HepG2 (cell line): ENCODE results near the gene TEC. TPM values are rescaled to one million over a fixed set of nuclear protein-coding genes. Genes with fewer than 3 reads are reported as not detected.

Source experiments
- ATAC-seq: fragments of 200-7000 bp; cut with Tn5 transposase; 3 replicates; pipeline ENCODE4 v1.9.1; 2020; ENCODE audit warnings: mild to moderate bottlenecking, moderate library complexity
- BruUV-seq: library from RNA; stranded (reverse); fragments of 400-500 nt; replicated peaks from 2 replicates; lab custom pipeline; 2021; lab: Mats Ljungman, UMichigan
- CTCF ChIA-PET: fragments of 300-600 bp; formaldehyde crosslinking; extraction: SDS; loops from one replicate; lab custom pipeline; 2021; ENCODE audit warnings: low total read pairs, inconsistent platforms, low intra/inter-chr PET ratio; lab: Yijun Ruan, JAX
- POLR2A ChIA-PET: fragments of 350-600 bp; sonication (Branson Sonifier 250); formaldehyde crosslinking; loops from one replicate; lab custom pipeline; 2020; ENCODE audit warnings: antibody characterized with exemption, inconsistent platforms; lab: Yijun Ruan, JAX
- DNase-seq: peaks from one replicate; pipeline ENCODE4 v3.0.0-alpha.2; 2015; ENCODE audit warnings: low spot score
- FAIRE-seq: peaks from 3 replicates; lab custom pipeline; 2011; peaks lifted over from hg19 to GRCh38; lab: Jason Lieb, UNC
- H2AFZ ChIP-seq: one replicate; pipeline ENCODE4 v1.6.1; 2011; ENCODE audit warnings: low read length, inconsistent platforms
- H3K27ac ChIP-seq: fragments of 300-600 bp; 3 replicates; pipeline ENCODE4 v1.8.0; 2011; ENCODE audit warnings: mixed run types, mild to moderate bottlenecking, mixed read lengths, low read length, inconsistent platforms; ENCODE audit not compliant: insufficient read depth; ENCODE audit errors: extremely low read length
- H3K27me3 ChIP-seq, 2 experiments: fragments of 200-600 bp in 1 of 2; 2 replicates in 1 of 2; 3 replicates in 1 of 2; pipeline versions ENCODE4 v1.6.0 to v1.8.0; 2011; ENCODE audit warnings: low read length in 2 of 2, mild to moderate bottlenecking in 2 of 2, moderate library complexity in 2 of 2, inconsistent platforms in 1 of 2; ENCODE audit not compliant: insufficient read depth in 2 of 2, control insufficient read depth in 1 of 2
- H3K36me3 ChIP-seq, 2 experiments: fragments of 200-600 bp in 1 of 2; replicated peaks in 1 of 2; 2 replicates in 1 of 2; 3 replicates in 1 of 2; pipeline versions ENCODE4 v1.5.1 to v1.8.0; 2011; ENCODE audit warnings: low read length in 2 of 2, inconsistent platforms in 1 of 2; ENCODE audit not compliant: insufficient read depth in 2 of 2, control insufficient read depth in 1 of 2
- H3K4me1 ChIP-seq: 2 replicates; pipeline ENCODE4 v1.5.1; 2012; ENCODE audit warnings: low read length, inconsistent platforms; ENCODE audit not compliant: insufficient read depth
- H3K4me2 ChIP-seq: 2 replicates; pipeline ENCODE4 v1.6.0; 2011; ENCODE audit warnings: low read depth, low read length, inconsistent platforms
- H3K4me3 ChIP-seq, 3 experiments: fragments of 200-600 bp in 1 of 3; sonication (generic), shearing (Covaris generic) in 1 of 3; replicated peaks in 1 of 3; 2 replicates each; pipeline ENCODE4 v1.5.1; 2011 to 2016; ENCODE audit warnings: low read length in 3 of 3, inconsistent platforms in 2 of 3, low read depth in 2 of 3, mild to moderate bottlenecking in 2 of 3, control low read depth in 1 of 3, mixed read lengths in 1 of 3; ENCODE audit not compliant: insufficient read depth in 1 of 3
- H3K79me2 ChIP-seq: one replicate; pipeline ENCODE4 v1.6.1; 2011; ENCODE audit warnings: low read length, inconsistent platforms; ENCODE audit not compliant: insufficient read depth
- H3K9ac ChIP-seq: 2 replicates; pipeline ENCODE4 v1.6.0; 2011; ENCODE audit warnings: mild to moderate bottlenecking, low read depth, low read length, inconsistent platforms; ENCODE audit not compliant: insufficient read depth
- H3K9me3 ChIP-seq: 2 replicates; pipeline ENCODE4 v1.5.1; 2012; ENCODE audit warnings: mild to moderate bottlenecking, low read length
- H4K20me1 ChIP-seq: 2 replicates; pipeline ENCODE4 v1.6.0; 2011; ENCODE audit warnings: inconsistent platforms, mild to moderate bottlenecking, low read length, moderate library complexity; ENCODE audit not compliant: insufficient read depth
- ATF5 ChIP-seq: sonication (generic); formaldehyde crosslinking; IDR thresholded peaks from 2 replicates; pipeline ENCODE4 v1.4.0; 2020; ENCODE audit warnings: mild to moderate bottlenecking, low read depth, missing genetic modification reagents
- DMTF1 ChIP-seq: sonication (generic); formaldehyde crosslinking; IDR thresholded peaks from 2 replicates; pipeline ENCODE4 v1.4.0; 2020; ENCODE audit warnings: mild to moderate bottlenecking, missing genetic modification reagents
- ELF3 ChIP-seq: IDR thresholded peaks from 2 replicates; pipeline ENCODE4 v1.6.1; 2016; ENCODE audit warnings: missing genetic modification reagents, missing compliant biosample characterization
- KDM6A ChIP-seq: IDR thresholded peaks from 2 replicates; pipeline ENCODE4 v1.6.1; 2016; ENCODE audit warnings: low read depth
- MIER2 ChIP-seq: IDR thresholded peaks from 2 replicates; pipeline ENCODE4 v1.6.1; 2016; ENCODE audit warnings: missing biosample characterization, missing genetic modification reagents
- MXD4 ChIP-seq: IDR thresholded peaks from 2 replicates; pipeline ENCODE4 v1.6.1; 2016; ENCODE audit warnings: mild to moderate bottlenecking, missing biosample characterization, missing genetic modification reagents
- NPAS2 ChIP-seq: sonication (generic); formaldehyde crosslinking; IDR thresholded peaks from 2 replicates; pipeline ENCODE4 v1.8.0; 2022; ENCODE audit warnings: mild to moderate bottlenecking, missing genetic modification reagents, borderline replicate concordance
- PHF8 ChIP-seq: sonication (generic); formaldehyde crosslinking; IDR thresholded peaks from 2 replicates; pipeline ENCODE4 v1.5.0; 2020; ENCODE audit warnings: missing genetic modification reagents
- PRMT3 ChIP-seq: sonication (generic); formaldehyde crosslinking; IDR thresholded peaks from 2 replicates; pipeline ENCODE4 v1.8.1; 2022; ENCODE audit warnings: low read depth, mild to moderate bottlenecking, moderate library complexity, missing genetic modification reagents, borderline replicate concordance
- SRY ChIP-seq: sonication (generic); formaldehyde crosslinking; IDR thresholded peaks from 2 replicates; pipeline ENCODE4 v1.8.0; 2022; ENCODE audit warnings: mild to moderate bottlenecking, missing genetic modification reagents
- THYN1 ChIP-seq: sonication (generic); formaldehyde crosslinking; IDR thresholded peaks from 2 replicates; pipeline ENCODE4 v1.8.1; 2023; ENCODE audit warnings: low read depth, mild to moderate bottlenecking, moderate library complexity, missing genetic modification reagents, borderline replicate concordance
- TP53 ChIP-seq: sonication (generic); formaldehyde crosslinking; conservative IDR thresholded peaks from 2 replicates; pipeline ENCODE4 v1.4.0; 2020; ENCODE audit warnings: missing genetic modification reagents
- ZMYM2 ChIP-seq: sonication (generic); formaldehyde crosslinking; IDR thresholded peaks from 2 replicates; pipeline ENCODE4 v1.8.0; 2022; ENCODE audit warnings: mild to moderate bottlenecking, missing genetic modification reagents
- ZNF121 ChIP-seq: sonication (generic); formaldehyde crosslinking; IDR thresholded peaks from 2 replicates; pipeline ENCODE4 v1.5.0; 2020; ENCODE audit warnings: mild to moderate bottlenecking, missing genetic modification reagents
- ZNF564 ChIP-seq: sonication (generic); formaldehyde crosslinking; IDR thresholded peaks from 2 replicates; pipeline ENCODE4 v1.8.1; 2023; ENCODE audit warnings: mild to moderate bottlenecking, missing genetic modification reagents
- ZNF816 ChIP-seq: sonication (generic); formaldehyde crosslinking; IDR thresholded peaks from 2 replicates; pipeline ENCODE4 v1.8.0; 2022; ENCODE audit warnings: missing genetic modification reagents, mild to moderate bottlenecking, borderline replicate concordance
- WGBS: methylation state at CpG from one replicate; pipeline ENCODE4 v1.1.6; 2017; ENCODE audit warnings: low lambda C conversion rate; 5-methylcytosine and 5-hydroxymethylcytosine counted together
- in situ Hi-C: cut with HindIII; loops from 2 replicates; pipeline ENCODE4 v1.10.0; 2017; ENCODE audit warnings: low pct_unique_long_range_greater_than_20kb; ENCODE audit not compliant: extremely low pct_ligation_motif_present
- intact Hi-C: fragments of 100-400 bp; cut with micrococcal nuclease; formaldehyde crosslinking; loops from one replicate; pipeline ENCODE4 v1.10.0; 2022; ENCODE audit not compliant: unreplicated experiment
- polyA plus RNA-seq, 8 experiments: library from polyadenylated mRNA; depleted of rRNA in 3 of 8; stranded (reverse) in 7 of 8; unstranded in 1 of 8; fragments of >200 nt; fragmentation: Illumina TruSeq in 4 of 8; extraction: Trizol in 4 of 8; gene quantifications; 2 replicates each; pipeline versions ENCODE4 v1.2.1 to v1.2.3, GENCODE V29; 2011 to 2016; ENCODE audit warnings: low read depth in 4 of 8, missing spikeins in 1 of 8, mixed read lengths in 1 of 8; ENCODE audit not compliant: insufficient read depth in 1 of 8
- total RNA-seq, 5 experiments: library from RNA; depleted of rRNA; stranded (reverse); fragments of >200 nt; fragmentation: Illumina TruSeq; extraction: Trizol; gene quantifications; 2 replicates each; pipeline ENCODE4 v1.2.3, GENCODE V29; 2016; ENCODE audit warnings: low read depth in 1 of 5
- TF ChIP-seq, protein P1 (sequence below): sonication (generic); formaldehyde crosslinking; IDR thresholded peaks from 2 replicates; pipeline ENCODE4 v1.4.0; 2020; ENCODE audit warnings: low read depth, mild to moderate bottlenecking, missing genetic modification reagents

The TEC gene
- total and polyA plus RNA-seq, 2 of the 13 experiments (the other 11 are each of a cell fraction or from before 2014, with no cell fraction given): 0.05 to 0.20 TPM

DNA sequence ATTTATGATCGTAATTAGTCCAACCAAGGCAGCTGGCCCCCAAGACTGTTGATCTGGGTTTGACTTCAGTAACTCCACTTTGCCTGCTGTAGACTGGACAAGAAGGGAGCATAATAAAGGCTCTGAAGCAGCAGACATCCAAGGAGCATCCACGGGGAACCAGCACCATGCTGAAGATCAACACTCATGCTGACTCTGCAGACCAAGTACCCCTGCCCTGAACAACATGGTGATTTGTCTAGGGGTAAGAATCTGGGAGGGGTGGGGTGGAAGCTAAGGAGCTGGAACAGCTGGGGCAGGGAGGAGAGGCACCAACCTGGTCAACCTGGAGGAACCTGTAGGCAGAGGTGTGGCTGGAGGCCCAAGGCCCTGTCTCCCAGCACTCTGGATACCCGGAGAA is 2.1 kb downstream of the TEC start:
- CTCF ChIA-PET: no interaction called here
- no peak overlapping the region for H3K27ac ChIP-seq
- 68% methylated on average over 3 of the region's 3 CpGs for WGBS
- H3K4me2 ChIP-seq: no peak overlapping the region
- 0 out of 2 replicates have a peak, but pooled peaks cover 13% of the 10 kb centered on the region for H3K4me1 ChIP-seq
- H3K36me3 ChIP-seq: no peaks in the 10 kb centered on the region
- H3K9ac ChIP-seq: no peak overlapping the region
- H4K20me1 ChIP-seq: no peaks in the 10 kb centered on the region
- no peak overlapping the region for H2AFZ ChIP-seq
- TF ChIP-seq ELF3 (no peak), ZNF564 (CRISPR knock-in tag) (no peak), ZMYM2 (CRISPR knock-in tag) (no peak), MIER2 (CRISPR knock-in tag) (no peak), THYN1 (CRISPR knock-in tag) (no peak), ATF5 (CRISPR knock-in tag) (no peak), MXD4 (CRISPR knock-in tag) (no peak), ZNF816 (CRISPR knock-in tag) (no peak), PHF8 (CRISPR knock-in tag) (no peak), DMTF1 (no peak), PRMT3 (CRISPR knock-in tag) (no peak), ZNF121 (CRISPR knock-in tag) (no peak), TP53 (CRISPR knock-in tag) (no peak), SRY (CRISPR knock-in tag) (no peak), NPAS2 (no peak), KDM6A (CRISPR knock-in tag) (no peak)
- TF ChIP-seq, protein P1, sequence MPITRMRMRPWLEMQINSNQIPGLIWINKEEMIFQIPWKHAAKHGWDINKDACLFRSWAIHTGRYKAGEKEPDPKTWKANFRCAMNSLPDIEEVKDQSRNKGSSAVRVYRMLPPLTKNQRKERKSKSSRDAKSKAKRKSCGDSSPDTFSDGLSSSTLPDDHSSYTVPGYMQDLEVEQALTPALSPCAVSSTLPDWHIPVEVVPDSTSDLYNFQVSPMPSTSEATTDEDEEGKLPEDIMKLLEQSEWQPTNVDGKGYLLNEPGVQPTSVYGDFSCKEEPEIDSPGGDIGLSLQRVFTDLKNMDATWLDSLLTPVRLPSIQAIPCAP (CRISPR knock-in tag): no peak
- TF ChIP-seq, all 625 proteins: peak for 0
- ATAC-seq (no peak), DNase-seq (no peak), FAIRE-seq (no peak)
- in situ Hi-C loops: no loop called here
- intact Hi-C loops: no loop called here
- H3K27me3 ChIP-seq: peaks cover 0 to 4% of the 10 kb centered on the region in 2 experiments; a peak in 1 of 5 replicates
- no TSS peak for BruUV-seq
- no peaks in the 10 kb centered on the region for H3K9me3 ChIP-seq
- H3K79me2 ChIP-seq: no peaks in the 10 kb centered on the region
- H3K4me3 ChIP-seq: no peak overlapping the region
- POLR2A ChIA-PET: no interaction called here
